IMR-90 (cell line): ENCODE data around the gene DCST2.

Experiments used
- BHLHE40 ChIP-seq: fragments of 150-350 bp; IDR thresholded peaks from 2 replicates; pipeline ENCODE4 v1.6.1; 2016; ENCODE audit warnings: mild to moderate bottlenecking, low read depth, low read length
- CEBPB ChIP-seq: IDR thresholded peaks from 2 replicates; pipeline ENCODE4 v1.6.1; 2012; ENCODE audit warnings: low read depth, low read length, improper control_type of control experiment
- CTCF ChIP-seq: conservative IDR thresholded peaks from 2 replicates; pipeline ENCODE4 v1.5.1; 2012; ENCODE audit warnings: mild to moderate bottlenecking, low read depth, low read length, improper control_type of control experiment
- ELK1 ChIP-seq: fragments of 150-350 bp; IDR thresholded peaks from 2 replicates; pipeline ENCODE4 v1.6.1; 2016; ENCODE audit warnings: low read depth, mild to moderate bottlenecking, low read length, moderate library complexity, borderline replicate concordance
- FOS ChIP-seq: fragments of 150-350 bp; IDR thresholded peaks from 2 replicates; pipeline ENCODE4 v1.6.1; 2016; ENCODE audit warnings: low read depth, low read length
- POLR2A ChIP-seq: IDR thresholded peaks from 2 replicates; pipeline ENCODE4 v1.6.1; 2012; ENCODE audit warnings: mild to moderate bottlenecking, low read depth, low read length
- SMC3 ChIP-seq: fragments of 150-350 bp; IDR thresholded peaks from 2 replicates; pipeline ENCODE4 v1.6.1; 2016; ENCODE audit warnings: low read depth, mild to moderate bottlenecking, antibody characterized with exemption, low read length, moderate library complexity
- USF2 ChIP-seq: fragments of 150-350 bp; IDR thresholded peaks from 2 replicates; pipeline ENCODE4 v1.6.1; 2017; ENCODE audit warnings: mild to moderate bottlenecking, antibody characterized with exemption, low read length, low read depth

GRCh38 chr1:154974808-154975408 lies 58.7 kb downstream of the DCST2 start:
- TF ChIP-seq CTCF (no peak), SMC3 (no peak), BHLHE40 (no peak), CEBPB (no peak), POLR2A (peak; percentile 40; the same call in 1 of the 2 replicates), FOS (no peak), USF2 (no peak), ELK1 (no peak)
